ENCODE data around the gene SMIM41. TPM values are rescaled to one million over a fixed set of nuclear protein-coding genes. Genes with fewer than 3 reads are reported as not detected.

The SMIM41 gene
- total RNA-seq, 2 experiments from 2014 or later: not detected

GRCh38 chr12:52148464-52149181 lies 69.1 kb downstream of the SMIM41 start:
- H3K4me1 ChIP-seq (ENCODE audit: insufficient read depth, low read length, poor library complexity, severe bottlenecking): no peaks in the 10 kb centered on the region
- CTCF ChIA-PET (ENCODE audit: unreplicated experiment): no interaction called here
- POLR2A ChIA-PET: no interaction called here

DNA sequence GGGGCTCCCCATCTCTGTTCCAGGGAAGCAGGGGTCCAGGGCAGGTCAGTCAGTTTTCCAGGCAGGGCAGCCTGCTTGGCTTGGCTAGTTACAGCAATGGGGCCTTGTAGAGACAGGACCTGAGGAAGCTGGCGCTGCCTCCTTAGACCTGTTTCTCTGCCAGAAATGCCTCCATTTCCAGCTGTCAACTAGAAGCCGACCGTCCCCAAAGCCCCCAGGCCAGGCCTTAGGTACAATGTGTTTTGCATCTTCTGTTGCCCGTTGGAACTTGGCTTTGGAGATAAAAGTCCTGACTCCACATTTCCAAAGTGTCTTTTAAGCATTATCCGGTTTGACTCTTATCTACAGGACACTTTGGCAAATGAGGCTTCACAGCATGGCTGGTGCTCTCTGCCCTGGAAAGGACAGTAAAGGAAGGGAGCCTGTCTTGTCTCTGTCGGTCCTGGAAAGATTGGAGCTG lies 69.7 kb downstream of the SMIM41 start:
- no TSS peak for BruUV-seq (replicated peaks)
- intact Hi-C loops (cut with micrococcal nuclease; ENCODE audit: unreplicated experiment): no loop called here
- H3K9me2 ChIP-seq (ENCODE audit: insufficient read depth, low read length): no peaks in the 10 kb centered on the region
- H3K4me3 ChIP-seq (ENCODE audit: low read depth, low read length, poor library complexity, severe bottlenecking): no peak overlapping the region
- no peaks in the 10 kb centered on the region for H3K9me3 ChIP-seq (ENCODE audit: low read length)
- H3K4me2 ChIP-seq (ENCODE audit: low read length): no peak overlapping the region
- H3K79me2 ChIP-seq (ENCODE audit: insufficient read depth, low read depth, low read length): no peaks in the 10 kb centered on the region
- no peaks in the 10 kb centered on the region for H3K36me3 ChIP-seq (ENCODE audit: insufficient read depth, low read length)
- no peak overlapping the region for H3K27ac ChIP-seq (ENCODE audit: low read depth, low read length, poor library complexity, severe bottlenecking)
- H2AFZ ChIP-seq (ENCODE audit: low read length): no peak overlapping the region
- DNase-seq (ENCODE audit: low spot score): no peak
- ChIA-PET POLR2A (no interaction called here), CTCF (ENCODE audit: unreplicated experiment) (no interaction called here)
- H4K20me1 ChIP-seq (ENCODE audit: insufficient read depth, low read length): no peaks in the 10 kb centered on the region
- H3K4me1 ChIP-seq (ENCODE audit: insufficient read depth, low read length, poor library complexity, severe bottlenecking): no peaks in the 10 kb centered on the region
- no peak for TF ChIP-seq EZH2phosphoT487 (IDR thresholded peaks at IDR 0.05; ENCODE audit: borderline replicate concordance, low read depth, low read length)
- TF ChIP-seq, protein P1, sequence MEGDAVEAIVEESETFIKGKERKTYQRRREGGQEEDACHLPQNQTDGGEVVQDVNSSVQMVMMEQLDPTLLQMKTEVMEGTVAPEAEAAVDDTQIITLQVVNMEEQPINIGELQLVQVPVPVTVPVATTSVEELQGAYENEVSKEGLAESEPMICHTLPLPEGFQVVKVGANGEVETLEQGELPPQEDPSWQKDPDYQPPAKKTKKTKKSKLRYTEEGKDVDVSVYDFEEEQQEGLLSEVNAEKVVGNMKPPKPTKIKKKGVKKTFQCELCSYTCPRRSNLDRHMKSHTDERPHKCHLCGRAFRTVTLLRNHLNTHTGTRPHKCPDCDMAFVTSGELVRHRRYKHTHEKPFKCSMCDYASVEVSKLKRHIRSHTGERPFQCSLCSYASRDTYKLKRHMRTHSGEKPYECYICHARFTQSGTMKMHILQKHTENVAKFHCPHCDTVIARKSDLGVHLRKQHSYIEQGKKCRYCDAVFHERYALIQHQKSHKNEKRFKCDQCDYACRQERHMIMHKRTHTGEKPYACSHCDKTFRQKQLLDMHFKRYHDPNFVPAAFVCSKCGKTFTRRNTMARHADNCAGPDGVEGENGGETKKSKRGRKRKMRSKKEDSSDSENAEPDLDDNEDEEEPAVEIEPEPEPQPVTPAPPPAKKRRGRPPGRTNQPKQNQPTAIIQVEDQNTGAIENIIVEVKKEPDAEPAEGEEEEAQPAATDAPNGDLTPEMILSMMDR (conservative IDR thresholded peaks at IDR 0.05; ENCODE audit: low read length): no peak

More at GRCh38 chr12:52148464-52149181, 69.1 kb downstream of the SMIM41 start:
- Histone ChIP-seq H3K27ac (ENCODE audit: low read depth, low read length, poor library complexity, severe bottlenecking) (no peak overlapping the region), H3K9me2 (ENCODE audit: insufficient read depth, low read length) (no peaks in the 10 kb centered on the region), H3K4me2 (ENCODE audit: low read length) (no peak overlapping the region), H3K9me3 (ENCODE audit: low read length) (no peaks in the 10 kb centered on the region), H4K20me1 (ENCODE audit: insufficient read depth, low read length) (no peaks in the 10 kb centered on the region), H3K36me3 (ENCODE audit: insufficient read depth, low read length) (no peaks in the 10 kb centered on the region), H3K4me3 (ENCODE audit: low read depth, low read length, poor library complexity, severe bottlenecking) (no peak overlapping the region), H2AFZ (ENCODE audit: low read length) (no peak overlapping the region), H3K79me2 (ENCODE audit: insufficient read depth, low read depth, low read length) (no peaks in the 10 kb centered on the region)
- DNase-seq (ENCODE audit: low spot score): no peak
- TF ChIP-seq, protein P1 (conservative IDR thresholded peaks at IDR 0.05; ENCODE audit: low read length): no peak
- TF ChIP-seq EZH2phosphoT487 (IDR thresholded peaks at IDR 0.05; ENCODE audit: borderline replicate concordance, low read depth, low read length): no peak
- no TSS peak for BruUV-seq (replicated peaks)
- intact Hi-C loops (cut with micrococcal nuclease; ENCODE audit: unreplicated experiment): no loop called here

GRCh38 chr12:52149651-52150241 lies 70.2 kb downstream of the SMIM41 start:
- no peak overlapping the region for H3K4me2 ChIP-seq (ENCODE audit: low read length)
- POLR2A ChIA-PET: no interaction called here
- no peaks in the 10 kb centered on the region for H4K20me1 ChIP-seq (ENCODE audit: insufficient read depth, low read length)
- TF ChIP-seq EZH2phosphoT487 (IDR thresholded peaks at IDR 0.05; ENCODE audit: borderline replicate concordance, low read depth, low read length): no peak
- TF ChIP-seq, protein P1 (conservative IDR thresholded peaks at IDR 0.05; ENCODE audit: low read length): no peak
- DNase-seq (ENCODE audit: low spot score): no peak
- intact Hi-C loops (cut with micrococcal nuclease; ENCODE audit: unreplicated experiment): no loop called here
- no peak overlapping the region for H2AFZ ChIP-seq (ENCODE audit: low read length)
- BruUV-seq (replicated peaks): no TSS peak
- H3K4me3 ChIP-seq (ENCODE audit: low read depth, low read length, poor library complexity, severe bottlenecking): no peak overlapping the region
- H3K79me2 ChIP-seq (ENCODE audit: insufficient read depth, low read depth, low read length): no peaks in the 10 kb centered on the region
- no peaks in the 10 kb centered on the region for H3K9me3 ChIP-seq (ENCODE audit: low read length)
- CTCF ChIA-PET (ENCODE audit: unreplicated experiment): no interaction called here
- H3K36me3 ChIP-seq (ENCODE audit: insufficient read depth, low read length): no peaks in the 10 kb centered on the region
- no peaks in the 10 kb centered on the region for H3K4me1 ChIP-seq (ENCODE audit: insufficient read depth, low read length, poor library complexity, severe bottlenecking)
- no peaks in the 10 kb centered on the region for H3K9me2 ChIP-seq (ENCODE audit: insufficient read depth, low read length)
- no peak overlapping the region for H3K27ac ChIP-seq (ENCODE audit: low read depth, low read length, poor library complexity, severe bottlenecking)
